ENCODE data around the gene CCDC28A.

CCDC28A gene

GRCh38 chr6:138795809-138796603 lies 22.4 kb downstream of the CCDC28A start, which contains the start of gene ECT2L:
ECT2L (plus strand) TSS chr6:138796087; CDS start chr6:138813275, 17,188 bp downstream.
- Histone ChIP-seq H3K9me3 (ENCODE audit: control insufficient read depth, insufficient read depth, low read length) (no peaks in the 10 kb centered on the region), H3K4me1 (ENCODE audit: control insufficient read depth, insufficient read depth, low read length) (peaks cover 5% of the 10 kb centered on the region), H3K27me3 (ENCODE audit: control insufficient read depth, insufficient read depth, low read length) (peaks cover 10% of the 10 kb centered on the region), H3K4me3 (ENCODE audit: low read depth, low read length) (peak within 1 kb of the TSS; percentile 61), H3K27ac (ENCODE audit: low read depth, low read length) (no peak within 1 kb of the TSS), H3K9ac (ENCODE audit: low read depth, low read length) (peak within 1 kb of the TSS; percentile 70), H3K36me3 (ENCODE audit: control insufficient read depth, insufficient read depth, low read length) (no peaks in the 10 kb centered on the region)

- H3K27ac ChIP-seq (ENCODE audit: low read depth, low read length): no peak overlapping the region
- H3K36me3 ChIP-seq (ENCODE audit: control insufficient read depth, insufficient read depth, low read length): no peaks in the 10 kb centered on the region
- H3K4me1 ChIP-seq (ENCODE audit: control insufficient read depth, insufficient read depth, low read length): peaks cover 5% of the 10 kb centered on the region
- peak overlapping the region; percentile 61 for H3K4me3 ChIP-seq (ENCODE audit: low read depth, low read length)
- peaks cover 10% of the 10 kb centered on the region for H3K27me3 ChIP-seq (ENCODE audit: control insufficient read depth, insufficient read depth, low read length)
- no peaks in the 10 kb centered on the region for H3K9me3 ChIP-seq (ENCODE audit: control insufficient read depth, insufficient read depth, low read length)
- no peak overlapping the region for H3K9ac ChIP-seq (ENCODE audit: low read depth, low read length)
These were observed 23.2 kb downstream of the CCDC28A start for GRCh38 chr6:138796771-138797170.

GRCh38 chr6:138797806-138798446 lies 24.4 kb downstream of the CCDC28A start:
- no peak overlapping the region for H3K4me3 ChIP-seq (ENCODE audit: low read depth, low read length)
- no peak overlapping the region for H3K9ac ChIP-seq (ENCODE audit: low read depth, low read length)
- peaks cover 10% of the 10 kb centered on the region for H3K27me3 ChIP-seq (ENCODE audit: control insufficient read depth, insufficient read depth, low read length)
- H3K27ac ChIP-seq (ENCODE audit: low read depth, low read length): no peak overlapping the region
- no peaks in the 10 kb centered on the region for H3K9me3 ChIP-seq (ENCODE audit: control insufficient read depth, insufficient read depth, low read length)
- H3K4me1 ChIP-seq (ENCODE audit: control insufficient read depth, insufficient read depth, low read length): peaks cover 5% of the 10 kb centered on the region
- H3K36me3 ChIP-seq (ENCODE audit: control insufficient read depth, insufficient read depth, low read length): no peaks in the 10 kb centered on the region

GRCh38 chr6:138800377-138801150 lies 27.0 kb downstream of the CCDC28A start:
- Histone ChIP-seq H3K9me3 (ENCODE audit: control insufficient read depth, insufficient read depth, low read length) (no peaks in the 10 kb centered on the region), H3K4me3 (ENCODE audit: low read depth, low read length) (no peak overlapping the region), H3K27ac (ENCODE audit: low read depth, low read length) (no peak overlapping the region), H3K36me3 (ENCODE audit: control insufficient read depth, insufficient read depth, low read length) (no peaks in the 10 kb centered on the region), H3K9ac (ENCODE audit: low read depth, low read length) (no peak overlapping the region), H3K4me1 (ENCODE audit: control insufficient read depth, insufficient read depth, low read length) (peaks cover 1% of the 10 kb centered on the region), H3K27me3 (ENCODE audit: control insufficient read depth, insufficient read depth, low read length) (peaks cover 8% of the 10 kb centered on the region)

GRCh38 chr6:138803331-138803730 lies 29.8 kb downstream of the CCDC28A start:
- Histone ChIP-seq H3K27ac (ENCODE audit: low read depth, low read length) (no peak overlapping the region), H3K27me3 (ENCODE audit: control insufficient read depth, insufficient read depth, low read length) (no peaks in the 10 kb centered on the region), H3K4me3 (ENCODE audit: low read depth, low read length) (no peak overlapping the region), H3K9ac (ENCODE audit: low read depth, low read length) (no peak overlapping the region), H3K9me3 (ENCODE audit: control insufficient read depth, insufficient read depth, low read length) (no peaks in the 10 kb centered on the region), H3K4me1 (ENCODE audit: control insufficient read depth, insufficient read depth, low read length) (no peaks in the 10 kb centered on the region), H3K36me3 (ENCODE audit: control insufficient read depth, insufficient read depth, low read length) (no peaks in the 10 kb centered on the region)

GRCh38 chr6:138803861-138804260 lies 30.3 kb downstream of the CCDC28A start:
- Histone ChIP-seq H3K27ac (ENCODE audit: low read depth, low read length) (no peak overlapping the region), H3K27me3 (ENCODE audit: control insufficient read depth, insufficient read depth, low read length) (no peaks in the 10 kb centered on the region), H3K4me1 (ENCODE audit: control insufficient read depth, insufficient read depth, low read length) (no peaks in the 10 kb centered on the region), H3K9me3 (ENCODE audit: control insufficient read depth, insufficient read depth, low read length) (no peaks in the 10 kb centered on the region), H3K9ac (ENCODE audit: low read depth, low read length) (no peak overlapping the region), H3K36me3 (ENCODE audit: control insufficient read depth, insufficient read depth, low read length) (no peaks in the 10 kb centered on the region), H3K4me3 (ENCODE audit: low read depth, low read length) (no peak overlapping the region)

- no peaks in the 10 kb centered on the region for H3K4me1 ChIP-seq (ENCODE audit: control insufficient read depth, insufficient read depth, low read length)
These were observed 31.6 kb downstream of the CCDC28A start for GRCh38 chr6:138805016-138805765.

GRCh38 chr6:138806889-138807288 lies 33.3 kb downstream of the CCDC28A start:
- H3K9me3 ChIP-seq (ENCODE audit: control insufficient read depth, insufficient read depth, low read length): no peaks in the 10 kb centered on the region
- H3K9ac ChIP-seq (ENCODE audit: low read depth, low read length): no peak overlapping the region
- H3K27ac ChIP-seq (ENCODE audit: low read depth, low read length): no peak overlapping the region
- no peaks in the 10 kb centered on the region for H3K4me1 ChIP-seq (ENCODE audit: control insufficient read depth, insufficient read depth, low read length)
- H3K4me3 ChIP-seq (ENCODE audit: low read depth, low read length): no peak overlapping the region
- no peaks in the 10 kb centered on the region for H3K27me3 ChIP-seq (ENCODE audit: control insufficient read depth, insufficient read depth, low read length)
- H3K36me3 ChIP-seq (ENCODE audit: control insufficient read depth, insufficient read depth, low read length): no peaks in the 10 kb centered on the region

More at GRCh38 chr6:138805016-138805765, 31.6 kb downstream of the CCDC28A start:
- no peaks in the 10 kb centered on the region for H3K36me3 ChIP-seq (ENCODE audit: control insufficient read depth, insufficient read depth, low read length)
- no peaks in the 10 kb centered on the region for H3K27me3 ChIP-seq (ENCODE audit: control insufficient read depth, insufficient read depth, low read length)
- no peak overlapping the region for H3K27ac ChIP-seq (ENCODE audit: low read depth, low read length)
- H3K9ac ChIP-seq (ENCODE audit: low read depth, low read length): no peak overlapping the region
- H3K4me3 ChIP-seq (ENCODE audit: low read depth, low read length): no peak overlapping the region
- no peaks in the 10 kb centered on the region for H3K9me3 ChIP-seq (ENCODE audit: control insufficient read depth, insufficient read depth, low read length)

- no peak overlapping the region for H3K9ac ChIP-seq (ENCODE audit: low read depth, low read length)
- no peaks in the 10 kb centered on the region for H3K9me3 ChIP-seq (ENCODE audit: control insufficient read depth, insufficient read depth, low read length)
- H3K4me1 ChIP-seq (ENCODE audit: control insufficient read depth, insufficient read depth, low read length): no peaks in the 10 kb centered on the region
- no peak overlapping the region for H3K4me3 ChIP-seq (ENCODE audit: low read depth, low read length)
- no peak overlapping the region for H3K27ac ChIP-seq (ENCODE audit: low read depth, low read length)
- no peaks in the 10 kb centered on the region for H3K27me3 ChIP-seq (ENCODE audit: control insufficient read depth, insufficient read depth, low read length)
- no peaks in the 10 kb centered on the region for H3K36me3 ChIP-seq (ENCODE audit: control insufficient read depth, insufficient read depth, low read length)
These were observed 36.1 kb downstream of the CCDC28A start for GRCh38 chr6:138809677-138810076.

- H3K4me3 ChIP-seq (ENCODE audit: low read depth, low read length): no peak overlapping the region
- H3K9me3 ChIP-seq (ENCODE audit: control insufficient read depth, insufficient read depth, low read length): no peaks in the 10 kb centered on the region
- no peaks in the 10 kb centered on the region for H3K27me3 ChIP-seq (ENCODE audit: control insufficient read depth, insufficient read depth, low read length)
- H3K36me3 ChIP-seq (ENCODE audit: control insufficient read depth, insufficient read depth, low read length): no peaks in the 10 kb centered on the region
- H3K27ac ChIP-seq (ENCODE audit: low read depth, low read length): no peak overlapping the region
- no peaks in the 10 kb centered on the region for H3K4me1 ChIP-seq (ENCODE audit: control insufficient read depth, insufficient read depth, low read length)
- H3K9ac ChIP-seq (ENCODE audit: low read depth, low read length): no peak overlapping the region
These were observed 38.3 kb downstream of the CCDC28A start for GRCh38 chr6:138811866-138812265.

Measured in HUES48 (cell line).